ENCODE measurements around the gene CATSPERZ.
"Not testable (repeated sequence)": the region's sequence is repeated elsewhere in the genome, so short reads cannot be mapped to it uniquely, and the experiment has no call there.

CATSPERZ gene

GRCh38 chr11:64304316-64305072 is 4.3 kb downstream of the CATSPERZ start:
- DNase-seq = peak; percentile 94

- peak; percentile 100 for DNase-seq
Measured at GRCh38 chr11:64305075-64305690, 5.0 kb downstream of the CATSPERZ start, which contains the start of gene ESRRA. TSS of gene ESRRA (plus strand) at chr11:64305524. CDS start at chr11:64307180, 1,656 bp downstream.

- peak; percentile 73 for DNase-seq
Measured at GRCh38 chr11:64305691-64306562, 5.8 kb downstream of the CATSPERZ start.

GRCh38 chr11:64306563-64306875 is 6.4 kb downstream of the CATSPERZ start:
- no peak for DNase-seq

GRCh38 chr11:64306876-64307622 is 6.9 kb downstream of the CATSPERZ start:
- no peak for DNase-seq

- not testable (repeated sequence) for DNase-seq
Measured at GRCh38 chr11:64307795-64308194, 7.6 kb downstream of the CATSPERZ start.

- no peak for DNase-seq
Measured at GRCh38 chr11:64312947-64313346, 12.8 kb downstream of the CATSPERZ start.

- no peak for DNase-seq
Measured at GRCh38 chr11:64313491-64314145, 13.5 kb downstream of the CATSPERZ start.

- DNase-seq = no peak
Measured at GRCh38 chr11:64314146-64314804, 14.1 kb downstream of the CATSPERZ start.

GRCh38 chr11:64314805-64315561 is 14.8 kb downstream of the CATSPERZ start:
- no peak for DNase-seq

GRCh38 chr11:64315667-64316526 is 15.7 kb downstream of the CATSPERZ start:
- not testable (repeated sequence) for DNase-seq

- DNase-seq = no peak
Measured at GRCh38 chr11:64316672-64317324, 16.6 kb downstream of the CATSPERZ start.

GRCh38 chr11:64317325-64317960 is 17.3 kb downstream of the CATSPERZ start, which contains the start of gene TRMT112:
TSS of gene TRMT112 (minus strand) at chr11:64317559. CDS start at chr11:64317526, 33 bp downstream.
- peak; percentile 94 for DNase-seq

GRCh38 chr11:64317961-64318765 is 18.0 kb downstream of the CATSPERZ start, which contains the start of gene PRDX5:
TSS of gene PRDX5 (plus strand) at chr11:64318121. CDS start at chr11:64318216, 95 bp downstream.
- peak; percentile 94 for DNase-seq

- DNase-seq = no peak
Measured at GRCh38 chr11:64318766-64319761, 18.9 kb downstream of the CATSPERZ start.

GRCh38 chr11:64320556-64320955 is 20.4 kb downstream of the CATSPERZ start:
- no peak for DNase-seq

Data from activated naive CD4-positive, alpha-beta T cell treated with anti-CD3 and anti-CD28 coated beads, Interleukin-2, amount 50 U/mL, for 16 hours (primary cell).